NCI-H2029 (cell line): ENCODE results near the gene MRPL40.
"Not testable (repeated sequence)": the region's sequence is repeated elsewhere in the genome, so short reads cannot be mapped to it uniquely, and the experiment has no call there.

Experiments
- DNase-seq: peaks from one replicate; lab custom pipeline; 2025; lab: John Stamatoyannopoulos, UW

Gene MRPL40

DNA sequence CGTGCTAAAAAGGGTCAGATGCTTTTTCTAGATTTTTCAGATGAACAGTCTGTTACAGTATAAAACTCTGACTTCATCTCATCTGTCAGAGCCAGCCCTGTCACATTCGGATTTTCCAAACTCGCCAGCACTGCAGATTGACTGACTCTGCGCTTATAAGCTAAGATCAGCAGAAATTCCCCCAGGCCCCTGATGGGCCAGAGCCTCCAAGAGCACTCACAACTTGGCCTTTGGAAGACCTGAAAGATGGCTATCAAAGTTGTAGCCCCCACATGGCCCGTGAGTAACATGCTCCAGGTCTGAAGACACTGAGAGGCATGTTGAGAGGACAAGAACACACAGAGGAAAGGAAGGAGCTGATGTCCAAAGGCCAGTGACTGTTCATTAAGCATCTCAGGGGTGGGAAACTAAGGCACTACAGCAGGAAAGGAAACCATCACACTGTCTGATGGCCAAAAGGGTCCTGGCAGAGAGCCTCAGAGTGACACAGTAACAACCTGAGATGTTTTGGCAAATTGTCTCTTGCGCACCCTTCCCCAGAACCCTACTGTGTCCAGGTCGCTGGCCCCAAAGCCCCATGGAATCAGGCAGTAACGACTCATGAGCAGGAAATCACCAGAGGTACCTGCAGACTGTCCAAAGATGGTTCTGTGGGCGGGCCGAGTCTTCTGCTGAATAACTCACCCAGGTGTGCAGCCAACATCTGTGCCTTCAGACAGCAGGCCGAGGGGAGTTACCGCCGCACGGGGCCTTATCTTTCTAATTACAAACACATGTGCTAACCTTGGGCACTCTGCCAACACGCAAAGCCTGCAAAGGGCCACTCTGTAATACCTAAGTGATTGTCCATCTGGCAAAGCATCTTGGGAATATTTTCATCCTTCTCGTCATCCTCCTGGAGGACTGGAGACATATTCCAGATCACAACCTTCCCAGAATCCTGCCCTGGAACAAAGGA is 24.4 kb upstream of the MRPL40 start:
- no peak for DNase-seq

DNA sequence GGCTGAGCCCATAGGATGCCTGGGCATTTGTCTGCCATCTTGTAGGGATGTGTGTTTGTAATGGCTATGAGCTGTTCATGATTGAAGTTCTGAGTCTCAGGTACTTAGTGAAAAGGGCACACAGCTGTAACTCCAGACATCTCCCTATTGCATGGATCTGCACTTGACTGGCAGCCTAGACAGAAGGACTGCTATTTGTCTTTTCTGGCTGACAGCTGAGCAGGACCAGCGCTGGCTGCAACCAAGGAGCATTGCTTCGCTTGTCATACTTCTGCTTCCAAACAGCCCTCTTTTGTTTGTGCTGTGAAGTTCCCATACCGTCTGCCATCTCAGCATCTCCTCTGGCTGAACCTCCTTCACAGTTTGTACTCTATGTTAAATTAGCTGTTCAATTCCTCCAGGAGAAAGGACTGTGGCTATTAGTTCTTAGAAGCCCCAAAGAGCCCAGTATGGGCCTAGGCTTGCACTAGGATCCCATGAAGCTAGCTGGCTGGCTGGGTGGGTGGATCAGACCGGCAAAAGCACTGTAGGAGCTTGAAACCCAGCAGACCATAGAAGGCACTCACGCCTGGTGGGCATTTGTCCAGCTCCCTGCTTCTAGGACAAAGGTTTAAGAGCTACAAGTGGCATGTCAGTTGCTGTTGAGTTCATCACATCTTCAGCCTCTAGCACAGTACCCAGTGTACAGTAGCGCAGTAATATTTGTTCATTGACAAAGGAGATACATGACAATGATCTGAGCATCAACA is 21.2 kb upstream of the MRPL40 start:
- peak; percentile 64 for DNase-seq

DNA sequence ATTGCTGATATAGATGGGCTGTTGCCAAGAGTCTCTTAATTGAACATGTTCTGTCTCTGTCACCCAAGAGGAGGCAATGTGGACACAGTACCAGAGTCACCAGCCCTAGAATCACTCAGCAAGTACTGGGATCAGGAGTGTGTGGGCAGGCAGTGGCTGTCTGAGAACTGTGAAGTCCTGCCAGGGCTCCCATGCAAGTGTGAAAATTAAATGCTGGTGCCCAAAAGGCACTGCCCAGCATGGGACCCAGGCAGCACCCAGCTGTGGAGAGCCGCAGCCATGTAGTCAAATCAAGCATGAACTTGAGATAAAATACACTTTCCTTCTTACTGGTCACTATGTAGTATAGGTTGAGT is 20.7 kb upstream of the MRPL40 start:
- DNase-seq, result no peak

DNA sequence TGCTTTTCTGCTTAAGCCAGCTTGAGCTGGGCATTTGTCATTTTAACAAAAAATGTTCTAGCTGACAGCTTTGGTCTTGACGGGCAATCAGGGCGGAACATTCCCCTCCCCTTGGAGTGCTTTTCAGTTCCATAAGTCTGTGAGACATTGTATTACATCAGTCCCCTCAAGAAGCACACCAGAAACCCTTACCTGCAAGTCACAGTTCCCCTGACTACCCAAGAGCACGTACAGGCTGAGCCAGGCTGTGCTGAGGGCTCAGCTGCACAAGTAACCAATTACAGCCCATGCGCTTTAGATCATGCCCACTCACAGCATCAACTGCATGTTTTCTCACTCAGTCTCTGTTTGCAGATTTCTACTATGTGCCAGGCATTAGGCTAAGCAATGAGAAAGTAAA is 19.9 kb upstream of the MRPL40 start:
- no peak for DNase-seq

DNA sequence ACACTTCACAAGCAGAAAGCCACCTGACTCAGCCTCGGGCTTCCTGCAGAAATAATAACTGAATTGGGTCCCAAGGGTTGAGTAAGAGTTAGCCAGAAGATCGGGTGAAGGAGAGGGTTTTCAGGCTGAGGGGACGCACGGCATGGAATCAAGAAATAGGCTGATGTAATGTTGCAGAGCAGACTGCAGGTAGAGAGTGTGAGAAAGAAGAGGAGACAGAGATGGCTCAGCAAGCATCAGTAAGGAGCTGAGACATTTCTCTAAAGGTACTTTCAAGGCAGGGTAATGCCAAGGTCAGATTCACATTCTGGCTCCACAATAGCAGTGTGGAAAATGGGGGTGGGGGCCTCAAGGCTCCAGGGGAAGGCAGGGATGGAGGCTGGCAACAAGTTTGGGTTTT is 19.4 kb upstream of the MRPL40 start:
- DNase-seq, result no peak

DNA sequence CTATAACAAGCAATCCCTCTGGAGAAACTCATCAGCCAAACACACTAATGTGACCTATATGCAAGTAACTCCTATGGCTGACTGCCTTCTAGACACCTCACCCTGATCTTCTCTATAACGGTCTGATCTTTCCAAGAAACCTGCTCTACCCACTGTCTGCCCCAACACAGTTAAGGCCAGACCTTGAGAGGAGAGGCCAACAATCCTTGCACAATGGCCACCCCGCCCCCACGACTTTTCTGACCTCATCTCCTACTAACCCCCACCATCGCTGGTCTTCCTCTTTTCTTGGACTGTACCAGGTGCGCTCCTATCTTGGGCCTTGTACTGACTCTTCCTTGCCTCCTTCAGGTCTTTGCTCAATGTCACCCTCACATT is 13.3 kb upstream of the MRPL40 start:
- no peak for DNase-seq

DNA sequence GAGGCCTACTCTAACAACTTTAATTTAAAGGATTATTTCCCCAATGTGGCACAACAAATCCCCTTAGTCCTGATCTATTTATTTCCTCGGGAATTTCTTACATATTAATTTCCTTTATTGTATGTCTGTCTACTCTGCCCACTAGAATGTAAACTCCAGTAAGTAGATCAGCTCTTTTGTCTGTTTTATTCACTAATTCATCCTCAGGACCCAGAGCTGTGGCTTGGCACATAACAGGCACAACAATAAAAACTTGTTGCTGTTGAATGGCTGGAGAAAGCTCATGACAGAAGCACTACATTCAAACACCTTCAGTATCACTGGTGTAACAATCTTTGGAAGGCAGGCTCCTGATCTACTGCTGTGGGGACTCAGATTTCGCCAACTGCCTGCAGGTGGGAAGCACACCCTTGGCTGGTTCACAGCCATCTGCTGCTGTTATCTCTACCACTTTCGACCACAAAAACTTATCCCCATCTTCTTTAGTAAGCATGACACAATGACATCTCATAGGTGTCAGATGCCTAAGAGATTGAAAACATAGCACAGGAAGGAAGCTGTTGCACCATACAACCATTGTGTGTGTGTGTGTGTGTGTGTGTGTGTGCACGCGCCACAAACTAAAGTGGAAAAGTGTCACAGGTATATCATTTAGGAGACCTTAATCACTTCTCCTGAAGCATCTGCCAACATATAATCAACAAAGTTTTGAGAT is 12.7 kb upstream of the MRPL40 start:
- DNase-seq, result no peak

DNA sequence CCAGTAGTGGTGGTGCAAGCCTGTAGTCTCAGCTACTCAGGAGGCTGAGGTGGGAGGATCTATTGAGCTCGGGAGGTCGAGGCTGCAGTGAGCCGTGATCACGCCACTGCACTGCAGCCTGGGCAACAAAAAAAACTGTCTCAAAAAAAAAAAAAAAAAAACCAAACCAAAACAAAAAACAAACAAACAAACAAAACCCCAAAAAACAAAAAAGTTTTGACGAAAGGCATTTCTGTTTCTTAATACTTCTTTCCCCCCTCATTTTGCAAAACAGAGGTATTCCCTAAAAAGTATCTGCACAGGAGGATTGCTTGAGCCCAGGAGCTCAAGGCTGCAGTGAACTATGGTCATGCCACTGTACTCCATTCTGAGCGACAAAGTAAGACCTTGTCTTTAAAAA is 12.0 kb upstream of the MRPL40 start:
- DNase-seq, result no peak

DNA sequence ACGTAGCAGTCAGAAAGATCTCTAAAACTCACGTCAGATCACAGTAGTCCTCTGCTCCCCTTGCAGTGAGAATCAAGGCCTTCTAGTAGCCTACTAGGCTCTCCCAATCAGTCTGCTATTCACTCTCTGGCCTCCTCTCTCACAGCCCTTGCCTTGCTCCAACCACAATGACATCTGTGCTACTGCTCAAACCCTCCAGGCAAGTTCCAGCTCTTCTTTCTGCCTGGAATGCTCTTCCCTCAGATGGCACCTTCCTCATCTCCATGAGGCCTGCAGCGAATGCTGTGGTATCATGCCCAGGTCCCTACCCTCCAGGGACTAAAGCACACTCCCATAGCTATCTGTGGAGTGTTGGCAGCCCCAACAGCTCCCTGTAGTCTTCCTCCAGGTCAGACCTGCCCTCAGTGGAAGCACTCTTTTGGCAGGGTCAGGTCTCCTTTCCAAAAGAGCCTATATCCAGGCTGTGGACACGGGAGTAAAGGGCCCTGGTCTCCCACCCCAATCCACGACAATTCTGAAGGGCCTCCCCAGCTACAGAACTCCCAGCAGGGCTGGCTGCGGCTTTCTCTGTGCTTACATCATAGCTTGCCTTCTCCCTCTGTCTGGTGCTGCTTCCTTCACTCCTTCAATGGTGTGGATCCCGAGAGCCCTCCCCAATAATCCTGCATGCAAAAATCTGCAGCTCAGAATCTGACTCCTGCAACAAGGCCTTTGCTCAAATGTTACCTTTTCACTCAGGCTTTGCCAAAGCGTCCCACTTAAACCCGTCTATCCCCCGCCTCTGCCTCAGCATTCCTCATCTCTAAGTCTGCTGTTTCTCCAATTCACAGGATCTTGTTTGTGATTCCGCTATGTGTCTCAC is 9.7 kb upstream of the MRPL40 start:
- no peak for DNase-seq

DNA sequence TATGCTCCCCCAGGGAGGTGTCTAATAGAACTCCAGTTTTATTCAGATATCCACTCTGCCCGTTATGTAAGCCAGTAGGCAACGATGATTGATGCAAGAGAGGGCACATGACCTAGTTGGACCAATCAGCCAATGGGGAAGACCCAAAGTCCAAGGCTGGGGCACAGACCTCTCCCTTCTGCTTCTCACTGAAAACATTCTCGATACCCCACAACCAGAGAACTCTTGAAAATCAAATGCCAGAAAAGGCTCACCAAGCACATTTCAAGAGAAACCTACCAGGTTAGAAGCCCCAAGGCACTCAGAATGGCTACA is 8.2 kb upstream of the MRPL40 start:
- DNase-seq, result no peak

DNA sequence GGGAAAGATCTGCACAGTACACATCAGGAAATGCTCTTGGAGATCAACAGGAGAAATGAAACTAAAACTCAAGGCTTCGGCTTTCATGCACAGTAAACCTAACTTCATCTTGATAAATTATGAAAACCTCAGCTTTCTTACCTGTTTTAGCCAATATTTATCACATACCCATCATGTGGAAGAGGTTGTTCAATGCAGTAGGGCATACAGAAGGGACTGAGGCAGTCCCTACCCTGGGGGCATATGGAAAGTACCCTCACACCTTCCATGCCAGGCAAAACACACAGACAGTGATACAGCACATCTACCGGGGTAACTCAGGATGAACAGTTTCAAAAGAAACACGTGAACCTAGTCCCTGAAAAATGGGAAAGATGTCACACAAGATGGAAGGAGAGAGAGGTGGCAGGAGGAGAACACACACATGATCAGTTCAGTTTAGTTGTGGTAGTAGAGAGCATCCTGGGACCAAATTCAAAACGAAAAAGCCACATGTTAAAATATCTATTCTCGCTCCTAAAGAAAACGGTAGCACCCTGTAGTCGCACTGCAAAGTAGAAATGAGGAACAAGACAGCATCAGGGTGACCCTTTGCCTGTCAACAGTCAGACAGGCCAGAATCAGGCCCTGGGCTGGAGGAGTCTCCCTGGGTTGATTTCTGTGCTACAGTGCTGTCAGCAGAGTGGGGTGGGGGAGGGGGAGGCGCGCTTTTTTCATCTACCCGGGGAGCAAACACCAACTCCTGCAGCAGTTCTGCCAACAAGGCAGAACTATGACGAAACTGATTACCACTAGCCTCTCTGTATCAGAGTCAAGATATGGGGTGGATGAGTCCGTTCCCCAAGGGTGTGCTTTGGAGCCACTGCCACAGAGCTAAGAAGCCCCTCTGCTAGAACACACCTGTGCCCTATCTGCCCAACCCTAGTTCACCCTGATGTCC is 2.1 kb upstream of the MRPL40 start:
- no peak for DNase-seq

DNA sequence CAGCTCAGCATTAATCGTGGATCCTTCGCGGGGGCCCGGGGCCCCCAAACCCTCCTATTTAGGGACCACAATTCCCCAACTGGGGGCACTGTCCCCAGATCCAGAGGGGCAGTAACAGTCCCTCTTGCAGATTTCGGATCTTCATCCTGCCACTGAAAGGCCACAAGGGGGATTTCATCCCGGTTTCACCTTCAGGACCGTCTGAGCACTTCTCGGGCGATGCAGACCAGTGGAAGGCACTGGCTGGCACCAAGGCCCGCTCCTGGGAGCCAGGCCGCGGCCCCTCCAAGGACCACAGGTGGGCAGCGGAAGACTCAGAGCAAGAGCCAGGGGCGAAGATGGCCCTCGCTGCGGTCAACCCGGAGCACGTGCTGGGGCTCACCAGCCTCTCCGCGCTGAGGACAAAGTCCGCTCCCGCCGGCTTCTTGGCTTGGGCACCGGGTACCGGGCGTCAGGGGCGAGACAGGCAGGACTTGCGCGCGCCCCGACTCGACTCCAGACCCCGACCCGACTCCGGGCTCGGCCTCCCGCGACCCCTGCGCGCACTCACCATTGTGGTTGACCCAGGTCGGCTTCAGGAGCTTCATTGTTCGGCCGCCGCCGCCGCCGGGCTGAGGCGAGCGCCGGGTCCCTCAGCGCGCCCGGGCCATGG is 1.3 kb upstream of the MRPL40 start:
- DNase-seq, result no peak

DNA sequence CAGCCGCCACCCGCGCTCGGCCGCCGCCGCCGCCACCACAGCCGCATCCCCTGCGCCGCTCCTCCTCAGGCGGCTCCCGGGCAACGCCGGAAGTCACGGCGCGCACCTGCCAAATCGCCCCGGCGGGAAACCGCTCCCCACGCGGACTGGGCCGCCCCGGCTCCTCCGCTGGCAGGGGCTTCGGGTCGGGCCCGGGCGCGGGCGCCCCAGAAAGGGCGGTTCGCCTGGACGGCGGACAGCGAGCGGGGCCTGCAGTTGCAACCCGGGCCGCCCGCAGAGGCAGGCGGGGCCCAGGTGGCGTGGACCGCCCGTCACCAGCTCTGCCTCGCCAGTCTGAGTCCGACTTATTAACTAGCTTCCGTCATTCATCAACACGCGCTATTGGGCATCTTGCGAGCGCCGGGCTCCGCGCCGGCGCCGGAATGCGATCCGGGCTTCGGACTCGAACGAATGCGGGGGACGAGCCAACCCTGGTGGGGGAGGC is 654 bp upstream of the MRPL40 start, which contains the start of gene HIRA:
Gene HIRA, minus strand, starts transcription at position 85 of the 484 bp plus-strand sequence. CDS start 257 bp downstream, outside the sequence.
- DNase-seq, result peak; percentile 47

DNA sequence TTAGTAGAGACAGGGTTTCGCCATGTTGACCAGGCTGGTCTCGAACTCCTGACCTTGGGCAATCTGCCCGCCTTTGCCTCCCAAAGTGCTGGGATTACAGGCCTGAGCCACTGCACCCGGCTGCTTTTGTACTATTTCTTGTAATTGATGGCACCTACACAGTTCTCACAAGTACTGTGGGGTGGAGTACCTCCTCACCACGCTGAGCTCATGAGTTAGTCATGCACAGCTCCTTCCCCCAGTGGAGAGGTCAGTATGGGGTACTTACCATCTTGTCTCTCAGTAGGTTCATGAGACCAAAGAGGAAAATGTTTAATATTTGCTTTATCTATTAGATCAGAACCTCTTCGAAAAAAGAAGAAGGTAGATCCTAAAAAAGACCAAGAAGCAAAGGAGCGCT is 2.1 kb downstream of the MRPL40 start:
- no peak for DNase-seq

DNA sequence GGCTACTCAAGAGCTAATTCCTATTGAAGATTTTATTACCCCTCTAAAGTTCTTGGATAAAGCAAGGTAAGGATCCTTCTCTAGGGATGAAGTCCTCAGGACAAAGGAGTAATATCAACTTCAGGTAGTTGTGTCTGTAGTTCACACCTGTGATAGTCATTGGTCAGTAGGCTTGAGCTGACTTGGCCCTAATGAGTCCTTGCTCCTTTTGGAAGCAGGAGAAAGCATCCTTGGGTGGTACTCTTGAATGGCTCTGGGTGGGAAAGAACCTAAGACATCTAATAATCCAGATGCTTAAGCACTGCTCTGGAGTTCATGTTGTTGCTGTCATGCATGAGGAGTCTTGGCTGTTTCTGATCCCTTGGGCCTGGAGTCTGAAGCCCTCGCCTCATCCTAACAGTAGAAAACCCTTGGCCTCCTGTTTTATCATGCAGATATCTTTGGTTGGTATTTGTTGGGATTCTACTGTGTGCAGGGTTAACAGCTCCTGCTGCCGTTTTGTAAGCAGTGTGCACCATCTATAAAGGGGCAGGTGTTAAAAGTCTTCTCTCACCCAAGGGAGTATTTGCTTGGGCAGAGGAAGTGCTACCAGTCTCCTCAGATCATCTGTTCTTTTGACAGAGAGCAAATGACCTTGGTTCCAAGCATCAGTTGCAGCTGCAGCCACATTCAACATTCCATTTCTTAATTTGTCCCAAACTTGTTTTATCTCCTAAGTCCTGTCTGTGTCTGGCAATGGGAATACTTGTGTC is 2.7 kb downstream of the MRPL40 start:
- DNase-seq, result no peak

DNA sequence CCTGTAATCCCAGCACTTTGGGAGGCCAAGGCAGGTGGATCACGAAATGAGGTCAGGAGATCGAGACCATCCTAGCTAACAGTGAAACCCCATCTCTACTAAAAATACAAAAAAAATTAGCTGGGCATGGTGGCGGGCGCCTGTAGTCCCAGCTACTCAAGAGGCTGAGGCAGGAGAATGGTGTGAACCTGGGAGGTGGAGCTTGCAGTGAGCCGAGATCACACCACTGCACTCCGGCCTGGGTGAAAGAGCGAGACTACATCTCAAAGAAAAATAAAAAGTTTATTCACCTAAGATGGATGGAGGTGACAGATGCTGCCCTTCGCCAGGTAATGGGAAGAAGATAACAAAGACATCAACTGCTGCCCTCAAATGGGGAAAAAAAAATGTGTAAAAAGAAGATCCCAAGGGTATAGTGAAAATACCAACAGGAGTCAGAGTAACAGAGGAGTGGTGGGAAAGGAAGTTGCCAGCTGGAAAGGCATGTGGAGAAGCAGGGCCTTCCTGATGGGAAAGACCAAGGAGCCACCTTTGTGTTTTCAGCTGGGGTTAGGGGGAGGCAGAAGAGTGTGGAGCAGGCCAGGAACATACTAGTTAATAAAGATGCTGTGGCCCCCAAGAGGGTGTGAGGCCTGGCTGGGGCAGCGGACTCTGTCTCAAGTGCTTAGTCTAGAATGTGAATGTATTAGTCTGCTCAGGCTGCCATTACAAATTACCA is 4.3 kb downstream of the MRPL40 start:
- DNase-seq, result not testable (repeated sequence)

DNA sequence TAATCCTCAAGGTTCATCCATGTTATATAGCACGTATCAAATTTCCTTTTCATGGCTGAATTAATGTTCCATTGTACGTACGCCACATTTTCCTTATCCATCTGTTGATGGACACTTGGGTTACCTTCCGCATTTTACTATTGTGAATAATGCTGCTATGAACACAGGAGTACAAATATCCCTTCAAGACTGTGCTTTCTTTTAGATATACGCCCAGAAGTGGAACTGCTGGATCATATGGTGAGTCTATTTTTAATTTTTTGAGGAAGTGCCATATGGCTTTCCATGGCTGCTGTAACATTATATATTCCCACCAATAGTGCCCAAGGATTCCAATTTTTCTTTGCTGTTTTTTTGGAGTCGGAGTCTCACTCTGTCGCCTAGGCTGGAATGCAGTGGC is 6.0 kb downstream of the MRPL40 start:
- DNase-seq, result no peak

DNA sequence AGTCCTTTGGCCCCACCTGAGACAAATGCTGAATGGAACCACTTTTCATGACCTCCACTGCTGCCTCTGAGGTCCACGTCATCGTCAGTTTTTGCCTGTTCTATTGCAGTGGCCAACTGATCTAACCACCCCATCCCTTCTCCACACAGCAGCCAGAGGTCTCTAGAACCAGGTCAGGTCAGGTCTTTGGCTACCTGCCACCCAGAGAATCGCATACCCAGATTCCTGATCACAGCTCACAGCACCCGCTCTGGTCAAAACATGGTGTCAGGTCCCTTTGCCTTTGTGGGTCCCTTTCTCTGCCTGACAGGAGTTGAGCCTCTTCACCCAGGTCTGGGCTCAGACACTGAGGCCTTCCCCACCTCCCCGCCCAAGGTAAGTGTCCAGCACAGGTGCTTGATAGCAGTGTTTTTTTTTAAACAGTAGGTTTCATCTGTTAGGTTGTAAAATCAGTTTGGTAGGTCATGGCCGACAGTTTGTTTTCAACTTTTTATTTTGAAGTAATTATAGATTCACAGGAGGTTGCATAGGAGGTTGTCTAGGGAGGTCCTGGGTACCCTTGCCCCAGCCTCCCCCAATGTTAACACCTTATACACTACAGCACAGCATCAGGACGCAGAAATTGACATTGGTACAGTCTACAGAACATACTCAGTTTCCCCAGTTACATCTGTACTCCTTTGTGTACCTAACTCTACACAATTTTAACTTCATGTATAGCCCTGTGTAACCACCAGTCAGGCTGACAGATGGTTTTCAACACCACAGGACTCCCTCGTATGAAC is 8.3 kb downstream of the MRPL40 start:
- no peak for DNase-seq
